NCI-H460 (cell line): ENCODE results near the gene FGF22. TPM values are rescaled to one million over a fixed set of nuclear protein-coding genes. Genes with fewer than 3 reads are reported as not detected.
"Not testable (repeated sequence)": the region's sequence is repeated elsewhere in the genome, so short reads cannot be mapped to it uniquely, and the experiment has no call there.

Experiments
- DNase-seq: peaks from one replicate; pipeline ENCODE4 v3.0.0-alpha.2; 2016; ENCODE audit warnings: low read depth; ENCODE audit errors: extremely low read depth
- total RNA-seq: library from RNA; depleted of rRNA; stranded (reverse); fragments of >200 nt; shearing (Covaris generic); gene quantifications from 2 replicates; pipeline ENCODE4 v1.2.3, GENCODE V29; 2014

FGF22 gene
- total RNA-seq, 1 experiment from 2014 or later, result not detected

DNA sequence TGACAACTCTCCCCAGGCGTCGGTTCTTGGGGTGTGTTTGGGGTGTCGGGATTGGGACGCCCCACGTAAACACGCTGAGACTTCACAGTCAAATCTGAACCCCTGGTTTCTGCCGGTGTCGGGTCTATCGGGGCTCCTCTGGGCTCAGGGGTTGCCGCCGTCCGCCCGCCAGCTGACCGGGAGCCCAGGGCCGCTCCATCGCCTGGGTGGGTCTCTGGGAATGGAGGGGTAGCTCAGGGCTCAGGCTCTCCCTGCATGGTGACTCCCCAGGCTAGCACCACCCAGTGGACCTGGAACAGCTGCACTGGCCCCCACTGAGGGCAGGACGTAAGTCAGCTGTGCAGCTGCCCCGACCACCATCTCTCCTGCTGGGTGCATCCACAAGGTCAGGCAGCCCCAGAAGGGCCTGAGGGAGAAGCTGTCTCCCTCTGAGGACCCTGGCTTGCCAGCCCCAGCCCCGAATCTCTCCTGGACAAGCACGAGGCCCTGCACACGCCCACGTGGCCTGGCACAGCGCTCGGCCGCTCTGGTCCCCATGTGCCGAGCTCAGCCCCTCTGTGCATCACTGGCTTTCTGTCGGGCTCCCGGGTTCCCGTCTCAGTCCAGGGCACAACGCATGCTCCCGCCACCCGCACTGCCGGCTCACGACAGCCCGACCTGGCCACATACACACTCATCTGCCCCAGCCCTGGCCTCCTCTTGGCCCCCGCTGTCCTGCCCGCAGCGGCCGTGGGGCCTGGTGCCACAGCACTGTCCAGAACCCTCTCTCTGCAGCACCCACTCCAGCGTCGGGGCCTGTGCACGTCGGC is 17.3 kb downstream of the FGF22 start:
- no peak for DNase-seq

DNA sequence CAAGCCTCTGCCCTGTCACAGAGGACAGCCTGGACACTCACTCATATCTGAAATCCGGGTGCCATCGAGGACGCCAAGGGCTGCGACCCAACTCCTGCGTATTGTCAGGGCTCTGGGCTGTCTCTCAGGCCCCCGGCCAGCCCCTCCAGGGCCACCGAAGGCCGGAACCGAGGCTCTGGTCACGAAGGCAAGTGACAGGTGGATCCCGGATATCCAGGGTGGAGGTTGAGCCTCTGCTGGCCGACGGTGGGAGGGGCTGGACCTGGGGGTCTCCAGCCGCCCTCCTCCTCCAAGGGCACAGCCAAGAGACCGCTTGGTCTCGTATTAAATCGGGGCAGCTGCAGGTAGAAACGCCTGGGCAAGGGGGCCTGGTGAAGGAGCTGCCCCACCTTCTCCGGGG is 17.9 kb downstream of the FGF22 start:
- DNase-seq, result no peak

DNA sequence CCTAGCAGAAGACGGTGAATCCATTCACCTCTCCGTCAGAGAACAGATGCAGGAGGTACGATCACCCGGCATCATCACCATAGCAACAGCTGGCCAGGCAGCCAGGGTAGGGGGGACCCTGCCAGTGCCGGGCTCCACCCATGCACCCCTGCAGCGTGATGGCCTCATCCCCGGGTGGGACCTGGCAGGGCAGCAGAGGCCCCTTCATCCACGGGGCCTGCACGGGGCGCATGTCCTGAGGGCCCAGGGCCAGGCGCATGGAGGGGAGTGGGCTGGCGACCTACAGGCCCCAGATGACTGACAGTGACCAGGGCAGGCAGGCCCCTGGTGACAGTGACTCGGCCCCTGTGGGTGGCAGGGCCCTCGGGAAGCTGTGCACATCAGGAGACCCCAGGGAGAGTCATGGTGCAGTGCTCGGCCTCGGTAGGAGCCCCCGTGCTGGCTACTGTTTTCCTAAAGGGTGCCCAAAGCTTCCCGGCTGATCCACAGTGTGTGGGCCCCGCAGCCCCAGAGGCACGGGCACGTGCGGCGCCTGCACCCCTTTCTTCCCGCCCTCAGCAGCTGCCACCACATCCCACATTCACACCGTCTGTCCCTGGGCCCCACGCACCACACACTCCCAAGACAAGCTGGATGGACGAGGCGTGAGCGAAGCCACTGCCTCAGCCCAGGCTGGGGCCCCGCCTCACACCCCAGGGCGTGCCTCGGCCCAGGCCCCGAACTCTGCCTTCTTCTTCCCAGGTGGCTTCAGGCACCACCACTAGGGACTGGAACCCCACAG is 18.6 kb downstream of the FGF22 start:
- DNase-seq, result no peak

DNA sequence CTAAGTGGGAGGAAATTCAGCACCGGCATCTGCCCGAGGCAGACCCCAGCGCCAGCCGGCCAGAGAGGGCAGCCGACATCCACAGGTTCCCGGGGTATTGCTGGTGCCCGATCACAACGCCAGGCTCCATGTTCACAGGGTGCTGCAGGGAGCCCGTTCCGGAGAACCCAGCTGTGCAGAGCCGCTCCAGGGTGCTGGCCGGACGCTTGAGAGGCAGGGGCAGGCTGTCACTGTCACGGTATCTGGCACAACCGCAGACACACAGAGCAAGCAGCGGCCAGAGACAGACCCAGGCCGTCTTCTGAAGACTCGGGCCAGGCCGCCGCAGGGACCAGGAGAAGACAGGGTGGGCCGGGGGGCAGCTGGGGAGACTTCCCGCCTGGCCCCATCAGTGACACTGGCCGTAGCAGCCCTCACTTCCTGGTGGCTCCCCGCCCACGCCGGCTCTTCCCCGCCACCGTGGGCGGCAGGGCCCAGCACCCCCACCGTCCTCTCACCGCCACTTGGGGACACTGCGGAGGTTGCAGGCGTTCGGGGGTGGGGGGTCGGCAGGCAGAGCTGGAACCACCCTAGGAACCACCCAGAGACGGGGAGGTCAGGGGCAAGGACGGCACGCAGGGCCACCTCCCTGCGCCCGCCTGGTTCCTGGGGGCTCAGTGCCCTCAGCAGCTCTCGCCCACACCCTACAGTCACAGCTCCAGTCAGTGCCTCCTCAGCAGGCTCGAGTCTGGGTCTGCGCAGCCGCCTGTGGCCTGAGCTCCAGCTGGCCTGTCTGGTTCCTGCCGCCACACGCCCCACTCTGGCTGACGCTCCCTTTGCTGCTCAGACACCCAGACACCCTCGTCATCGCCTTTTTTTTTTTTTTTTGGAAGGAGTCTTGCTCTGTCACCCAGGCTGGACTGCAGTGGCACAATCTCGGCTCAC is 19.5 kb downstream of the FGF22 start:
- DNase-seq, result no peak

DNA sequence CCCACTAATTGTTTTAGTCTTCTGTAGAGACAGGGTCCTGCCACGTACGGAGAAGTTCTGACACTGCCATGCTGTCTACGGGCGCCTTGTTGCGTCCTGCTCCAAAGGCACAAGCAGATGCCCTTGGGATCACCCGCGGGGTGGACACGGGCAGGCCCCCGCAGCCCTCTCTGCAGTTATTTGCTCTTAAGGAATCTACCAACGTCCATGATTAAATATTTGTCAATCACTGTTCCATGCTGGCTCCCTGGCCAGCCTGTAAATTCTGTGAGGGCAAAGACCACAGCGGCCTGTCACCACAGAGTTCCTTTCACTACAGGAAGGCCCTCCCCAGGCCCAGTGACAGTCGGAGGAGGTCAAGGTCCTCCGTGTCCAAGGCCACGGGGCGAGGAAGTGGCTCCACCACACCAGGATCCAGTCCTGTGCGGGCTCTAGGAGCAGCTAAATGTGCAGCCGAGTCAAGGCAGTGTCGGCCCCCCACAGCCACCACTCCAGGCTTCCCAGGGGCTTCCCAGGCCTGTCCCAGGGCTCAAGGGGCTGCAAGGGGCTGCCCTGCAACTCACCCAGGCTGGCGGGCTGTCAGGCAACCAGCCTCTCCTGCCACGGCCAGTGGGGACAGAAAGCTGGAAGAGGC is 21.2 kb downstream of the FGF22 start:
- no peak for DNase-seq

DNA sequence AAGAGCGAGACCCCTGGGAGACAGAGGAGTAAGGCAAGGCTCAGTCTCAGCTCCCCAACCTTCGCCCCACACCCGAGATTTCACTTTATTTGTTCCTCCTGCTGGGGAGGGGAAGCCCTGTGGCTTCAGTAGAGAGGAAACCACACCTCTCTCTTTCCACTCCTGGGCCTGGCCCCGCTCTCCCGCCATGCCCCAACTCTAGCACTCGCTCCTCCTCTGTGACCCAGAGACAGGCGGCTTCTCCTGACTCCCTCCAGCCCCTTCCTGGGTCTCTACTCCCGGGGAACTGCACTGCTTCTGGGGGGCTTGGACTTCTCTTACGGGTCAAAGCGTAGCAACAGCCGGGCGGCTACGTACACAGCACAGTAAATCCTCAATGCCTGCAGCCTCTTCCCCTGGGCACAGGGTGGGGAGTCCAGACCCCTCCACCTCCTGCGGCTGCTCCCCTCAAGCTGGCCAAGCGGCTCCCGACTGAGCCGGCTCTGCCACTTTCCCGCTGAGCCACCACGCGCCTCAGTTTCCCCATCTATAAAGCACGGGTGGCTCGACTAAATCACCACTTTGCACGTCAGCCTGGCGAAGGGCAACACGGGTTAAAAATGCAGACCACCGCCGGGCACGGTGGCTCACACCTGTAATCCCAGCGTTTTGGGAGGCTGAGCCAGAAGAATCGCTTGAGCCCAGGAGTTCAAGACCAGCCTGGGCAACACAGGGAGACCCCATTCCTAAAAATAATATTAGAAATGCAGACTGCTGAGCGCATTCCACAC is 21.9 kb downstream of the FGF22 start:
- DNase-seq, result no peak

DNA sequence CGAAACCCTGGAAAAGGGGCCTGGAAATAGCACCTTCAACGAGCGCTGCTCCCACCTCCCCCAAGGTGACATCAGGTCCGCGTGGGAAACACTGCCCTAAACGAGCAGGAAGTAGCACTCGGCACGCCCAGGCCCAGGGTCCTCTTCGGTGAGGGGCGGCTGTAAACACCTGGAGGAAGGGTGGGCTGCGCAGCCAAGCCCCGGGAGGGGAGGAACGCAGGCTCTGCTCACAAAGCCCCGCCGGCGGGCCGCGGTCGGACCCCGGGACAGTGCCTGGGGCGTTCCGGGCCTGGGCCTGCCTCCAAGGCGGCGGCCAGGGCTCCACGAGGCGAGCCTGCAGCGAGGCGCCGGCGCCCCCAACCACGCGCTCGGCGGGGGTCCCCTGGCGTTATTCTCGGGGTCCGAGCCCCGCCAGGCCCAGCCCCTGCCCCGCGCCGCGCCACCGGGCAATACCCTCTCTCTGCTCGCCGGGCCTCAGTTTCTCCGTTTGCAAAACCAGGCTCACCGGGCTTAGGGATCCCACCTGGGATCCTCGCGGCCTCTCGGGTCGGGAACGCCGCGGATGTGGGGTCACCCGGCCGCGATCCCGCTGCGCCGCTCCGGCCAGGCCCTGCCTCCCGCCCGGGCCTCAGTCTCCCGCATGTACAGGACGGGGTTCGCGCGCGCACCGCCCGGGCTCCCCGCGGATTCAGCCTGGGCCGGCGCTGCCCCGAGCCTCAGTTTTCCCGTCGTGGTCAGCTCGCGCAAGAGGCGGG is 22.7 kb downstream of the FGF22 start:
- no peak for DNase-seq

DNA sequence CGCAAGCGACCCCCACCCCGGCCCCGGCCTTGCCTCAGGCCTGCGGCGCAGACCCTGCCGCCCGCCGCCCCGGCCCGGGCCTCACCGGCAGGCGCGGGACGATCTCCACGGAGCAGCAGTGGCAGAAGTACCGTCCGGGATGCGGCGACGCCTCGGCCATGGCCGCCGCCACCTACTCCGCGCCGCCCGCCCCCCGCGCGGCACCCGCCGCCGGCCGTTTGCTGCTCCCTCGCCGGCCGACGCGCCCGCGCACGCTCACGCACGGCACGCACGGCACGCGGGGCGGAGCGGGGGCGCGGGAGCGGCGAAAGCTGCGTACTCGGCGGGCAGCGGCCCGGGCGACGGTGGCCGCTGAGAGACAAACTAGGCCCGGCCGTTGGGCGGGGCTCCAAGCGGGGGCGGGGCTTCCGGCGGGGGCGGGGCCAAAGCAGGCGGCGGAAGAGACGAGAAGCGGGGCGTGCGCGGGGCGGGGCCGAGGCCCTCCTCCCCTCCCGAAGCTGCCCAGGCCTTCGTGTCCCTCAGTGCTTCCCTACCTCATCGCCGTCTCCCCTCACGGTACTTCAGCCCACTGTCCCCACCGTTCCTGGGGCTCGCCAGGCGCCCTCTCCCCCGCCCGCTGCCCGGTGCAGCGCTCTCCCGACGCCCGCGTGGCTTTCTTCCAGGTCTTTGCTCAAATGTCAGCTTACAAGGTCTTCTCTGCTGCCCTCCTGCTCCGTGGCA is 23.4 kb downstream of the FGF22 start, which contains the start of gene RNF126:
Gene RNF126, minus strand, starts transcription at position 253 of the 720 bp plus-strand sequence. Its CDS starts 93 bp downstream, at position 160.
- peak; percentile 80 for DNase-seq

DNA sequence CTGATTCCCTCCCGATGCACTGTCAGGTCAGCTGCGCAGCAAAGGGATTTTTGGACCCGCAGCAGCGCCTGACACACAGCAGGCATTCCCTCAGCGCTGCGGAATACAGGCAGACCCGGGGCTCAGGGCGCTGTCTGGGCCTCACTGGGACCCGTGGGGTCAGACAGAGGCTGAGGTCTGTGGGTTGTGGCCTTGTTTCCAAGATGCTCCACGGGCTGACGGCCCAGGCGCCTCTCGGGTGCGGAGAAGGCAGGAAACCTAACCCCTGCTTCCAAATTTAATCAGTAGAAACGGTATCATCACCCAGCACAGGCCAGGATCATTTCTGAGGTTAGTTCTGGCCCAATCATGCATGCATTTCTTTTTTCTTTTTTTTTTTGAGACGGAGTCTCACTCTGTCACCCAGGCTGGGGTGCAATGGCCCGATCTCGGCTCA is 24.0 kb downstream of the FGF22 start:
- DNase-seq, result no peak

DNA sequence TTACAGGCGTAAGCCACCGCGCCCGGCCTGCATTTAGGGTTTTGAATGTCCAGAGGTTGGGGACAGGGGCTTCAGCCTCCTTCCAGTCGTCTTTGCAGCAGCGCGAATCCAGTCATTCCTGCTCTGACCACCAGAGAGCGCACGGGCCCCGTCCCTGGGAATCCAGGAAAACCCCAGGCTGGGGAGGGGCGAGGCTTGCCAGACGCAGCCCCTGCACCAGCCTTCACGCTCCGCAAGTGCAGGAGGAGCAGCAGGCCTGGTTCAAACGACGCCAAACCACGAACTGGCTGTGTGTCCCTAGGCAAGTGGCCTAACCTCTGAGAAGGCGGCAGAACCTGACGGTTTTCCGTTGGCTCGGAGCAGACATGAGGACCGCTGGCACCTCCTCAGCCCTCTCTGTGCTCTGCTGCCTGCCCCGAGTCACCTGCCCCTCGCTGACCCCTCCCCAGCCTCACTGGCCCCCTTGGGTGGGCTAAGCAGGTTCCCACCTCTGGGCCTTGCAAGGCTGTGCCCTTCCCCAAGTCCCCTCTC is 25.3 kb downstream of the FGF22 start:
- DNase-seq, result peak; percentile 64

DNA sequence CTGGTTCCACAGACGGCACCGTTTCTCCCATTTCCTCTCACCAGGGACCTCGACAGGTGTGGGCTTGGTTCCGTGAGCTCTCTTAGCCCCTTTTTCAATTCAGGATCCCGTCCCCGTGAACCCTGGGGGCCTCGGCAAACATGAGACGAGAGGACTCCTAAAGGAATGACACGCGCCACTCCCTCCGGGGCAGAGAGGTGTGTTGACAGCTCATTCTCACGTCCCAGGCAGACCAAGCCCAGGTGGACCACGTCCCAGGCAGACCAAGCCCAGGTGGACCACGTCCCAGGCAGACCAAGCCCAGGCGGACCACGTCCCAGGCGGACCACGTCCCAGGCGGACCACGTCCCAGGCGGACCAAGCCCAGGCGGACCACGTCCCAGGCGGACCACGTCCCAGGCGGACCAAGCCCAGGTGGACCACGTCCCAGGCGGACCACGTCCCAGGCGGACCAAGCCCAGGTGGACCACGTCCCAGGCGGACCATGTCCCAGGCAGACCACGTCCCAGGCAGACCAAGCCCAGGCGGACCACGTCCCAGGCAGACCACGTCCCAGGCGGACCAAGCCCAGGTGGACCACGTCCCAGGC is 27.4 kb downstream of the FGF22 start:
- not testable (repeated sequence) for DNase-seq

DNA sequence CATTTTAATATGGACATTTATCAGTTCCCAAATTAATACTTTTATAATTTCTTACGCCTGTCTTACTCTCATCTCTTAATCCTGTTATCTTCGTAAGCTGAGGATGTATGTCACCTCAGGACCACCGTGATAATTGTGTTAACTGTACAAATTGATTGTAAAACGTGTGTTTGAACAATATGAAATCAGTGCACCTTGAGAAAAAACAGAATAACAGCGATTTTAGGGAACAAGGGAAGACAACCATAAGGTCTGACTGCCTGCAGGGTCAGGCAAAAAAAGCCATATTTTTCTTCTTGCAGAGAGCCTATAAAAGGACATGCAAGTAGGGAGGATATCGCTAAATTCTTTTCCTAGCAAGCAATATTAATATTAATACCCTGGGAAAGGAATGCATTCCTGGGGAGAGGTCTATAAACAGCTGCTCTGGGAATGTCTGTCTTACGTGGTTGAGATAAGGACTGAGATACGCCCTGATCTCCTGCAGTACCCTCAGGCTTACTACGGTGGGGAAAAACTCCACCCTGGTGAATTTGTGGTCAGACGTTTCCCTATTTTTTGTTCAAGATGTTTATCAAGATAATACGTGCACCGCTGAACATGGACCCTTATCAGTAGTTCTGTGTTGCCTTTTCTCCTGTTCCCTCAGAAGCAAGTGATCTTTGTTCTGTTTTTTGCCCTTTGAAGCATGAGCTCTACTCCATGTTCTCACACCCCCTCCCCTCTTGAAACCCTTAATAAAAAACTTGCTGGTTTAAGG is 29.2 kb downstream of the FGF22 start:
- DNase-seq, result not testable (repeated sequence)

DNA sequence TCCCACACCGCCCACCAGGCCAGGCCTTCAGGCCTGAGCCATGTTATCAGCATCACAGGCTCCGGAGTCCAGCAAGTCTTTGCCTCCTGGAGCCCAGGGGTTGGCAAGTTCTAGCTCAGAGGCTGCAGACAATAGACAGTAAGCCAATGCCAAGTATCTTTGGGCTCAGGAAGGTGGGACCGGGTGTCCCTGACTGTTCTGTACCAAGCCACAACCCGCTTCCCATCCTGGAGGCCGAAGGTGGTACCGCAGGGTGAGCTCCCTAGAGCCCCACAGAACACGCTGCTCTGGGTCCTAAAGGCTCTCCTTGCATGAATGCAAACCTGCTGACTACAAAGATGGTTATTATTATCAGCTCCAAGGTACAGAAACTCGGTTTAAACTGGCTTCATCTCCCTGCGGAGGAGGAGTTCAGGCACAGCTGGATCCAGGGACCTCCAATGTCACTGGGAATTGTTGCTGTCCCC is 31.0 kb downstream of the FGF22 start:
- DNase-seq, result no peak

DNA sequence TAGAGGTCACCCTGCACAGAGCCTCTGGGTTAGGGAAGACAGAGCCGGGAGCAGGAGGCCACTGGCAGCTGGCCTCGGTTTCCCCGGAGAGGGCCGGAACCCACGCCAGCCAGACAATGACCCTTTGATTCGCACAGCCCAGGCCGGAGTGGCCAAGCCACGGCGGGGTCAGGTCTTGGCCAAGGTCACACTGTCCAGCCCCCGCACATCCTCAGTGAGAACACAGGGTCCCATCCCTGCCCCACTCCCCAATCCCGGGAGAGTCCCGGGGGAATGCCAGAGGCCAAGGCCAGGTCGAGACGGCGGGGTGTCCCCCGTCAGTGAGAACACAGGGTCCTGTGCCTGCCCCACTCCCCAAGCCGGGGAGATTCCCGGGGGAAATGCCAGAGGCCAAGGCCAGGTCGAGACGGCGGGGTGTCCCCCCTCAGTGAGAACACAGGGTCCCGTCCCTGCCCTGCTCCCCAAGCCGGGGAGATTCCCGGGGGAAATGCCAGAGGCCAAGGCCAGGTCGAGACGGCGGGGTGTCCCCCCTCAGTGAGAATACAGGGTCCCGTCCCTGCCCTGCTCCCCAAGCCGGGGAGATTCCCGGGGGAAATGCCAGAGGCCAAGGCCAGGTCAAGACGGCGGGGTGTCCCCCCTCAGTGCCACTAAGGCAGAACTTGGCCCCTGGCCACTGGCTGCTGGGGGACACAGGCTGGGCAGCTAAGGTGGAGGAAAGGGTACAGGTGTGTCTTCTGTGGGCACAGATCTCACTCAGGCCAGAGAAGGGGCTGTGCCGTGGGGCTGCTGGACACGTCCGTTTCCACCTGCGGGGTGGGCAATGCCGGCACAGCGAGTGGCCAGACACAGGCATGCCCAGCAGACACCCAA is 34.8 kb downstream of the FGF22 start:
- no peak for DNase-seq

DNA sequence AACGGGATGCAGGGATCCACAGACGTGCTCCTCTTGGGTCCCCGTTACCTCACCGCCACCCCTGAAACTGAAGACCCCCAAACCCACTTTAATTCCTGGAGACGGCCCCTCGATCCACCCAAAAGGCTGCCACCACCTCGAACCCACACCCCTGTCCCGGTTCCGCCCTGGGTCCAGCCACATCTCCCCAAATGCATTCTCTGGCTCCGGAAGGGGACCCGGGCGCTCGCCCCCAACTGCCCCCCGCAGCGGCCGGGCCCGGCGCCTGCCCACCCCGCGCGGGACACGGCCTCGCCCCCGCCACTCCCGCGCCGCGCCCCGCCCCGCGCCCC is 36.3 kb downstream of the FGF22 start:
- no peak for DNase-seq
